Ovary (tissue), 9 donors: ENCODE measurements around the gene ZC3H8. TPM values are rescaled to one million over a fixed set of nuclear protein-coding genes. Genes with fewer than 3 reads are reported as not detected.
A peak's percentile ranks its signal among the peaks of the same experiment; 100 is the strongest.
"Not testable (repeated sequence)": the region's sequence is repeated elsewhere in the genome, so short reads cannot be mapped to it uniquely, and the experiment has no call there.

ENCODE experiments used
- DNase-seq, 5 donors: peaks; one replicate each; pipeline ENCODE4 v3.0.0-alpha.2; 2019 to 2020
- H3K27ac ChIP-seq, 2 donors: fragments of 200-600 bp; one replicate each; pipeline versions ENCODE4 v1.5.1 to v1.8.0; 2019 to 2022
- H3K27me3 ChIP-seq: fragments of 200-600 bp; one replicate; pipeline ENCODE4 v1.8.0; 2022
- H3K36me3 ChIP-seq: fragments of 200-600 bp; sonication (generic); one replicate; pipeline ENCODE4 v1.5.1; 2019
- H3K4me1 ChIP-seq: one replicate; pipeline ENCODE4 v1.8.1; 2013; ENCODE audit warnings: mild to moderate bottlenecking, moderate library complexity; ENCODE audit not compliant: insufficient read depth
- H3K4me3 ChIP-seq: fragments of 200-600 bp; sonication (generic); one replicate; pipeline ENCODE4 v1.5.1; 2017
- H3K9me3 ChIP-seq, 2 donors: fragments of 200-600 bp in 1 of 2; sonication (generic) in 1 of 2; one replicate each; pipeline versions ENCODE4 v1.5.1 to v1.8.1; 2013 to 2019; ENCODE audit warnings: mild to moderate bottlenecking in 1 of 2, moderate library complexity in 1 of 2
- CTCF ChIP-seq, 3 donors: fragments of 450-650 bp in 2 of 3; fragments of 200-600 bp in 1 of 3; IDR thresholded peaks; one replicate each; pipeline versions ENCODE4 v1.5.1 to v1.8.0; 2016 to 2022; ENCODE audit warnings: antibody characterized with exemption in 3 of 3, mild to moderate bottlenecking in 1 of 3
- EP300 ChIP-seq: sonication (generic); formaldehyde crosslinking; IDR thresholded peaks from one replicate; pipeline ENCODE4 v1.6.1; 2017; ENCODE audit warnings: antibody characterized with exemption
- POLR2A ChIP-seq: fragments of 450-650 bp; IDR thresholded peaks from one replicate; pipeline ENCODE4 v1.6.1; 2017; ENCODE audit warnings: antibody characterized with exemption, mild to moderate bottlenecking, moderate library complexity
- WGBS, 3 donors: extraction: QIAGEN DNeasy Blood & Tissue Kit in 1 of 3; methylation state at CpG; one replicate each; pipeline versions ENCODE4 v1.1.5 to v1.1.7; 2013 to 2017; 5-methylcytosine and 5-hydroxymethylcytosine counted together
- intact Hi-C, 4 donors: fragments of 100-400 bp; cut with DNase I; formaldehyde crosslinking; loops; one replicate each; pipeline versions ENCODE4 v1.11.0 to v1.15.1; 2022 to 2023
- polyA plus RNA-seq, 2 donors: library from polyadenylated mRNA; stranded (reverse); fragments of 200-250 nt in 1 of 2; fragments of 350-450 nt in 1 of 2; fragmentation: Illumina TruSeq in 1 of 2; extraction: RNeasy Lipid Tissue Mini Kit (QIAGEN cat#74804) in 1 of 2; gene quantifications; one replicate each; pipeline ENCODE4 v1.2.3, GENCODE V29; 2013 to 2014
- total RNA-seq, 7 donors: library from RNA; depleted of rRNA in 2 of 7; stranded (reverse); fragments of >200 nt in 2 of 7; fragmentation: NEBNext Ultra II Directional in 3 of 7; extraction: Animal tissue kit (Norgen Biotek cat#: 25700) in 3 of 7; gene quantifications; one replicate each; pipeline versions ENCODE4 v1.1.0 to v1.2.4, GENCODE V29; 2016 to 2023
- donor health status: DM: no; HTN: no; CAD: no; lungs with moderate emphysema.
- donor health status: DM: no; HTN: no; CAD: no.
- donor health status: Bipolar disorder and iron deficiency.
- donor health status: DM: yes; HTN: yes; CAD: no.
- donor health status: DM: no; HTN: no; CAD: no.
- donor health status: DM: yes; HTN: yes; CAD: no.

ZC3H8 gene
- total and polyA plus RNA-seq, 9 donors: 4.9 to 36.2 (median 10.9) TPM

GRCh38 chr2:112290088-112290487 is 35.2 kb upstream of the ZC3H8 start:
- TF ChIP-seq POLR2A: no peak
- TF ChIP-seq EP300: no peak
- no peak for TF ChIP-seq CTCF (IDR thresholded peaks at IDR 0.05)
- Histone ChIP-seq H3K36me3 (no peaks in the 10 kb centered on the region), H3K4me1 (peaks cover 2% of the 10 kb centered on the region), H3K9me3 (no peaks in the 10 kb centered on the region), H3K27me3 (no peaks in the 10 kb centered on the region), H3K27ac (no peak overlapping the region), H3K4me3 (no peak overlapping the region)
- WGBS, 3 donors: 73 to 92% (median 84%) methylated on average over 3 of the region's 3 CpGs
- no peak for DNase-seq
- intact Hi-C loops: no loop called here

- intact Hi-C loops, H3K4me1 ChIP-seq, H3K27me3 ChIP-seq, DNase-seq, H3K9me3 ChIP-seq, H3K4me3 ChIP-seq, H3K27ac ChIP-seq, H3K36me3 ChIP-seq: not testable (repeated sequence)
- WGBS, 3 donors: 47 to 83% (median 60%) methylated on average over 2 of the region's 2 CpGs
These were observed 28.7 kb upstream of the ZC3H8 start for GRCh38 chr2:112283535-112283934.

- H3K27me3 ChIP-seq, H3K4me3 ChIP-seq, H3K27ac ChIP-seq, H3K4me1 ChIP-seq, H3K36me3 ChIP-seq, H3K9me3 ChIP-seq, intact Hi-C loops, DNase-seq: not testable (repeated sequence)
- 93 to 97% (median 96%) methylated on average over 4 of the region's 4 CpGs for WGBS, 3 donors
These were observed 27.2 kb upstream of the ZC3H8 start for GRCh38 chr2:112282066-112282465.

GRCh38 chr2:112277596-112278220 is 22.9 kb upstream of the ZC3H8 start:
- 79 to 85% (median 84%) methylated on average over 5 of the region's 5 CpGs for WGBS, 3 donors
- DNase-seq: no peak
- peaks cover 2% of the 10 kb centered on the region for H3K4me1 ChIP-seq
- intact Hi-C loops: no loop called here
- no peaks in the 10 kb centered on the region for H3K27me3 ChIP-seq
- no peaks in the 10 kb centered on the region for H3K9me3 ChIP-seq
- H3K27ac ChIP-seq: no peak overlapping the region
- H3K4me3 ChIP-seq: no peak overlapping the region
- TF ChIP-seq POLR2A (no peak), CTCF (IDR thresholded peaks at IDR 0.05) (no peak), EP300 (no peak)
- no peaks in the 10 kb centered on the region for H3K36me3 ChIP-seq

- peaks cover 2% of the 10 kb centered on the region for H3K4me1 ChIP-seq
- 27 to 60% (median 38%) methylated on average over 5 of the region's 5 CpGs for WGBS, 3 donors
- TF ChIP-seq POLR2A (no peak), EP300 (no peak), CTCF (IDR thresholded peaks at IDR 0.05) (no peak)
- no peaks in the 10 kb centered on the region for H3K9me3 ChIP-seq
- no peaks in the 10 kb centered on the region for H3K36me3 ChIP-seq
- H3K27me3 ChIP-seq: no peaks in the 10 kb centered on the region
- intact Hi-C loops: no loop called here
- H3K4me3 ChIP-seq: no peak overlapping the region
- DNase-seq: no peak
- H3K27ac ChIP-seq: peak overlapping the region in 1 of 2 donors; percentile 99
These were observed 22.1 kb upstream of the ZC3H8 start for GRCh38 chr2:112276954-112277353.
